Stimulated activated CD8-positive, alpha-beta memory T cell treated with anti-CD3 and anti-CD28 coated beads, Interleukin-15, amount 100 ng/mL, for 1 hour (primary cell): Measurements from ENCODE around the gene SMYD2.

Experiments
- DNase-seq: peaks from one replicate; pipeline ENCODE4 v3.0.0-alpha.2; 2020; ENCODE audit warnings: low read depth

SMYD2 gene

GRCh38 chr1:214361636-214362035 is 80.7 kb downstream of the SMYD2 start:
- no peak for DNase-seq

- DNase-seq: no peak
These were observed 81.4 kb downstream of the SMYD2 start for GRCh38 chr1:214362188-214362882.

GRCh38 chr1:214363386-214363785 is 82.4 kb downstream of the SMYD2 start:
- no peak for DNase-seq

- no peak for DNase-seq
These were observed 83.4 kb downstream of the SMYD2 start for GRCh38 chr1:214364386-214364785.

GRCh38 chr1:214364786-214365295 is 83.9 kb downstream of the SMYD2 start:
- no peak for DNase-seq

GRCh38 chr1:214367841-214368240 is 86.9 kb downstream of the SMYD2 start:
- DNase-seq: no peak

- DNase-seq: no peak
These were observed 88.4 kb downstream of the SMYD2 start for GRCh38 chr1:214369364-214369763.

GRCh38 chr1:214370615-214371014 is 89.7 kb downstream of the SMYD2 start:
- no peak for DNase-seq

GRCh38 chr1:214372092-214372491 is 91.1 kb downstream of the SMYD2 start:
- DNase-seq: no peak

- DNase-seq: no peak
These were observed 96.5 kb downstream of the SMYD2 start for GRCh38 chr1:214377485-214377884.

- no peak for DNase-seq
These were observed 96.9 kb downstream of the SMYD2 start for GRCh38 chr1:214377886-214378285.

GRCh38 chr1:214378492-214378891 is 97.5 kb downstream of the SMYD2 start:
- no peak for DNase-seq

- no peak for DNase-seq
These were observed 98.4 kb downstream of the SMYD2 start for GRCh38 chr1:214379236-214379970.

- no peak for DNase-seq
These were observed 99.4 kb downstream of the SMYD2 start for GRCh38 chr1:214380396-214380795.

- no peak for DNase-seq
These were observed 100.2 kb downstream of the SMYD2 start for GRCh38 chr1:214380986-214381695.

- DNase-seq: no peak
These were observed 102.7 kb downstream of the SMYD2 start for GRCh38 chr1:214383381-214384372.

- no peak for DNase-seq
These were observed 103.6 kb downstream of the SMYD2 start for GRCh38 chr1:214384373-214385079.

GRCh38 chr1:214385428-214385827 is 104.5 kb downstream of the SMYD2 start:
- no peak for DNase-seq

GRCh38 chr1:214386333-214386732 is 105.4 kb downstream of the SMYD2 start:
- no peak for DNase-seq
